GM12891 (cell line): Measurements from ENCODE around the gene ANAPC15.
"Not testable (repeated sequence)": the region's sequence is repeated elsewhere in the genome, so short reads cannot be mapped to it uniquely, and the experiment has no call there.

Source experiments
- DNase-seq: peaks from one replicate; pipeline ENCODE4 v3.0.0; 2011; ENCODE audit warnings: low spot score; ENCODE audit not compliant: insufficient read length
- FAIRE-seq: peaks from 2 replicates; lab custom pipeline; 2011; peaks lifted over from hg19 to GRCh38; lab: Jason Lieb, UNC
- PAX5 ChIP-seq: IDR thresholded peaks from 2 replicates; pipeline ENCODE4 v1.6.1; 2011; ENCODE audit warnings: low read length, moderate library complexity, mild to moderate bottlenecking; ENCODE audit not compliant: insufficient read depth, severe bottlenecking
- POLR2A ChIP-seq: IDR thresholded peaks from 2 replicates; pipeline ENCODE4 v1.6.1; 2011; ENCODE audit warnings: low read depth, low read length, control low read depth
- POLR2AphosphoS5 ChIP-seq: IDR thresholded peaks from 2 replicates; pipeline ENCODE4 v1.6.1; 2011; ENCODE audit warnings: low read depth, low read length, control low read depth
- POU2F2 ChIP-seq: IDR thresholded peaks from 2 replicates; pipeline ENCODE4 v1.6.1; 2011; ENCODE audit warnings: low read depth, mild to moderate bottlenecking, control low read depth, low read length, moderate library complexity
- SPI1 ChIP-seq: IDR thresholded peaks from 2 replicates; pipeline ENCODE4 v1.6.1; 2011; ENCODE audit warnings: low read depth, low read length, control low read depth
- TAF1 ChIP-seq: IDR thresholded peaks from 2 replicates; pipeline ENCODE4 v1.6.1; 2011; ENCODE audit warnings: low read depth, low read length, control low read depth

Gene ANAPC15

DNA sequence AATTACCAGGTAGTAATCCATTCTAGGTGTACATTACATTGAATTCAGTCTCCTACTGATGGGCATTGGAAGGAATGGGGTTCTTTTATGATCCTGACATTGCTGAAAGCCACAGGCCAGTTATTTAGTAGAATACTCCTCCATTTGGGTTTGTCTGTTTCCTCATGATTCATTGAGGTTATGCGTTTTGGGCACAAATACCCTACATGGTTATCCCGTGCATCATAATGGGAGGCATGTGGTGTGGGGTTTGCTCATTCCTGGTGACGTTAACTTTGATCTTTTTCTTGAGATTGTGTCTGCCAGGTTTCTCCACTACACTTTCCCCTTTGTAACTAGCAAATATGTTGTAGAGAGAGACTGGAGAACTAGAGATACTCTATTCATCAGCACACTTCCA lies 28.6 kb upstream of the ANAPC15 start:
- DNase-seq = no peak
- TF ChIP-seq TAF1 = no peak
- no peak for TF ChIP-seq SPI1
- no peak for TF ChIP-seq PAX5
- no peak for TF ChIP-seq POLR2AphosphoS5
- TF ChIP-seq POLR2A = no peak
- TF ChIP-seq POU2F2 = no peak
- FAIRE-seq = no peak

DNA sequence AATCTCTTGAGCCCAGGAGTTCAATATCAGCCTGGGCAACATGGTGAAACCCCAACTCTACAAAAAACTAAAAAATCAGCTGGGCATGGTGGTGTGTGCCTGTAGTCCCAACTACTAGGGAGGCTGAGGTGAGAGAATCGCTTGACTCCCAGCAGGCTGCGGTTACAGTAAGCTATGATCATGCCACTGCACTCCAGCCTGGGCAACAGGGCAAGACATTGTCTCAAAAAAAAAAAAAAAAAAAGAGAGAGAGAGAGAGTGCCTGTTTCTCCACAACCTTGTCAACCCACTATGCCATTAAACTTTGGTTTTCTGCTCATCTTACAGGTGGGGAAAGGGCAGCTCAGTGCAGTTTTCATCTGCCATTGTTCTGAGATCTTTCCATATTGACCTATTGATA lies 28.2 kb upstream of the ANAPC15 start:
- TF ChIP-seq TAF1 (no peak), POLR2A (no peak), SPI1 (no peak), POU2F2 (no peak), PAX5 (no peak), POLR2AphosphoS5 (no peak)
- FAIRE-seq = no peak
- DNase-seq = no peak

DNA sequence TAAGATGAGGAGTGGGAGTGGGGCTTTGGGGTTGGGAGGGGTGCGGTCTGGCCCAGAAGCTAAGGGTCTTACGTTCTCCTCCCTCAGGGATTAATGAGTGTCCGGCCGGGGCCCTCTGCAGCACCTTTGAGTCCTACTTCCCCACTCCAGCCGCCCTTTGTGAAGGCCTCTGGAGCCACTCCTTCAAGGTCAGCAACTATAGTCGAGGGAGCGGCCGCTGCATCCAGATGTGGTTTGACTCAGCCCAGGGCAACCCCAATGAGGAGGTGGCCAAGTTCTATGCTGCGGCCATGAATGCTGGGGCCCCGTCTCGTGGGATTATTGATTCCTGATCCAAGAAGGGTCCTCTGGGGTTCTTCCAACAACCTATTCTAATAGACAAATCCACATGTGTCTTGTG lies 27.0 kb upstream of the ANAPC15 start:
- FAIRE-seq (no peak), DNase-seq (no peak)
- TF ChIP-seq PAX5 = no peak
- TF ChIP-seq POLR2A = no peak
- TF ChIP-seq TAF1 = no peak
- no peak for TF ChIP-seq POLR2AphosphoS5
- no peak for TF ChIP-seq POU2F2
- no peak for TF ChIP-seq SPI1

DNA sequence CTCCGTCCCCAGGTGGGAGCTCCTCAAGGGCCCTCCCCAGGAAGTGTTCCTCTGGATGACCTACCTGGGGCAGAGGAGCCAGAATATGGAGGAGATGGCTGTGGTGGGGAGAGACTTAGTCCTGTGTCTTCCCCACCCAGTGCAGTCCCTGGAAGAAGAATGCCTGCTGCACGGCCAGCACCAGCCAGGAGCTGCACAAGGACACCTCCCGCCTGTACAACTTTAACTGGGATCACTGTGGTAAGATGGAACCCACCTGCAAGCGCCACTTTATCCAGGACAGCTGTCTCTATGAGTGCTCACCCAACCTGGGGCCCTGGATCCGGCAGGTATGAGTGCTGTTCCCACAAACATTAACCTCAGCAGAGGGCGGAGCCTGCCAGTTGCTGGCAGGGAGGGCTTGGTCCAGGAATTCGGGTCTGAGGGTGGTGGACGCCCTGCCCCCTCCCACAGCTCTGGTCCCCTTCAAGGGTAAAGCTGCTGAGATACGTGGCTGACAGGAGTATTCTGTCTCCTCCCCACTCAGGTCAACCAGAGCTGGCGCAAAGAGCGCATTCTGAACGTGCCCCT lies 26.4 kb upstream of the ANAPC15 start:
- DNase-seq (no peak), FAIRE-seq (no peak)
- TF ChIP-seq PAX5 (no peak), POLR2AphosphoS5 (no peak), POLR2A (no peak), TAF1 (no peak), SPI1 (no peak), POU2F2 (no peak)

DNA sequence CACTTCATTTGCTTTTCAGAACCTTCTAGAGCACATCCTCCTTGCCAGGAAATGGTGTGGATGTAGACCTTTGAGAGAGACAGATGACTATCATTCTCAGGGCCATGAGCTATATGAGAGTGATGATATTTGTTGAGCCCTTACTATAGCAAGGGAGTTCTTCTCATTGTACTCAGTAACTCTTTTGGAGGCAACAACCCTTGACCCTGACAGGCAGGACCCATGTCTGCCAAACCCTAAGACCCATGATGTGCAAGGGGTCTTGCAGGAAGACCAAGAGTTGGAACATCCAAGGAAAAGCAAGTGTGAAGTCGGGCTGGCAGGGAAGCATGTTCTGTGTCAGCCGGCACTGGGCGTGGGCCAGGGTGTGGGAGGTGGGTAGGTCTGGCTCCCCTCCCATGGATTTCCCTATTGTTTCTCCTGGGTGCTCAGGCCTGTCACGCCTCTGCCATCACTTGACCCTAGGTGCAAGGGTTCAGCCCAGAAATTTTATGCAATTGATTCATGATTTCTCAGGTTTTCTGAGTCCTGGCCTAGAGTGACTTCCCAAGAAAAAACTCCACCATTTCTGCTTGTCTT lies 24.3 kb upstream of the ANAPC15 start:
- DNase-seq = no peak
- no peak for TF ChIP-seq POU2F2
- no peak for TF ChIP-seq TAF1
- no peak for TF ChIP-seq POLR2AphosphoS5
- no peak for TF ChIP-seq SPI1
- no peak for TF ChIP-seq PAX5
- TF ChIP-seq POLR2A = no peak
- FAIRE-seq = no peak

DNA sequence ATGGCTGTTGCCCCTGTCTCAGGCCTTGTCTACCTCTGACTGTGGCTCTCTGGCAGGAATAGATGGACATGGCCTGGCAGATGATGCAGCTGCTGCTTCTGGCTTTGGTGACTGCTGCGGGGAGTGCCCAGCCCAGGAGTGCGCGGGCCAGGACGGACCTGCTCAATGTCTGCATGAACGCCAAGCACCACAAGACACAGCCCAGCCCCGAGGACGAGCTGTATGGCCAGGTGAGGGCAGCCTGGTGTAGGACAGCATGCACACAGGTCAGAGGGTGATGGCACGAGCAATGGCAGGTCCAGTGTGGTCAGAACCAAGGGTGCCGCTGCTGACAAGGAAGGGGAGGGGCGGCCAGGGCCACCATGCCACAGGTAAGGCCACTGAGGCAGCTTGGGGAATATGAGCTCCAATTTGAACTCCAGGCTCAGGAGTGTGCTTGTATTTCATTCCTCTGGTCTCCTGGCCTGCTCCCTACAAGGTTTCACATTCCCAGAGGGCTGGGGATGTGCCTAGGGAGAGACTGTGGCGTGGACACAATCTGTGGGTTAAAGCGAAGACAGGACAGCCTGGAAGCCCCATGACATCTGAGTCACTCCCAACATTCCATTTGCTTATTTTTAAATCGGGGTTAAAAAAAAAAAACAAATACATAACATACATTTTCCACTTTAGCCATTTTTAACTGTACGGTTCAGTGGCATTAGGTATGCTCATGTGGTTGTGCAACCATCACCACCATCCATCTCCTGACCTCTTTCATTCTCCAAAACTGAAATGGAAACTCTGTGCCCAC lies 23.6 kb upstream of the ANAPC15 start:
- TF ChIP-seq POLR2AphosphoS5 (no peak), PAX5 (no peak), SPI1 (no peak), POLR2A (no peak), POU2F2 (no peak), TAF1 (no peak)
- FAIRE-seq (no peak), DNase-seq (no peak)

DNA sequence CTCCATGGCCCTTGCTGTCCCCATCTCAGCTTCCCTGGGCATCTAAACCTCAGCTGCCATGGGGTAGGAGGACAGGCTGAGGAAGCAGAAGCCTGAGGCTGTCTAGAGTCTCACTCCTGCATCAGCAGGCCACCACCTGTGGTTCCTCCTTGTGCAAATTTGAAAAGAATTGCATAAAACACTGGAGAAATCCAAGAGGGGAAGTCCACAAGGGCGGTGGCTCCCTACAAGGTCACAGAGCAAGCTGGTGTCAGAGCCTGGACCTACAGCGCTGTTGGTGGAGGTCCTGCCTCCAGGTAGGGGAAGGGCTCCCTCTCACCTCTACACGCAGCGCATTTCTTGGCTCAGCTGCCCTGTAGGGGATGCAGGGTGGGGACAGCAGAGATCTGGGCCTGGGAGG lies 23.0 kb upstream of the ANAPC15 start, which contains the start of gene FOLR3:
Gene FOLR3 (plus strand): TSS at position 253 of the 400 bp plus-strand sequence. CDS start 228 bp downstream, outside the sequence.
- DNase-seq, FAIRE-seq: not testable (repeated sequence)

DNA sequence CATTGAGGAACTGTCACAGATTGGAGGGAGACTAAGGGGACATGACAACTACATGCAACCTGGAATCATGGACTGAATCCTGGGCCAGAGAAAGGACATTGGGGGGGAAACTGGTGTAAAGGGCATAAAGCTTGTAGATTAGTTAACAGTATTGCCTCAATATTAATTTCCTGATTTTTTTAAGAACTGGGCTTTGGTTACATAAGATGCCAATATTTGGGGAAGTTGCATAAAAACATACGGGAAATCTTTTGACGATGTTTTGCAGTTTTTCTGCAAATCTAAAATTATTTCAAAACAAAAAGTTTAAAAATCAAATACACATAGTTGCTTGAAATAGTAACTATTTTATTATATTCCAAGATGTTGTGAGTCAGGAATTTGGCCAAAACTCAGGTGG lies 20.2 kb upstream of the ANAPC15 start:
- no peak for DNase-seq
- no peak for FAIRE-seq
- TF ChIP-seq TAF1 = no peak
- no peak for TF ChIP-seq PAX5
- no peak for TF ChIP-seq POLR2A
- TF ChIP-seq POLR2AphosphoS5 = no peak
- TF ChIP-seq POU2F2 = no peak
- TF ChIP-seq SPI1 = no peak

DNA sequence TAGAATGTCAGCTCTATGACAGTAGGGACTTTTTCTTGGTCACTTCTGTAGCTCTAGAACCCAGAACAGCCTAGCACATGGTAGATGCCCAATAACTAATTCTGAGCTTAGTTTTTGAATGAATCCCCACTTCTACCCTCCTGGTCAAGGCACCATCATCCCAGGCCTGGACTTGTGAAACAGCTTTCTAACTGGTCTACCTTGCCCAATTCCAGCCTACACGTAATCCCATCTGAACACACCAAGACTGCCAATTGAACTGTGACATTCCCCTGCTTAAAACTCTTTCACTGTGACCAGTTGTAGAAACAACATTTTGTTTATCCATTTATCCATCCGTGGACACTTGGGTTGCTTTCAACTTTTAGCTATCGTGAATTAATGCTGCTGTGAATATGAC lies 16.9 kb upstream of the ANAPC15 start:
- no peak for FAIRE-seq
- no peak for DNase-seq
- TF ChIP-seq SPI1 (no peak), POLR2A (no peak), PAX5 (no peak), POU2F2 (no peak), TAF1 (no peak), POLR2AphosphoS5 (no peak)
